Immature natural killer cell (primary cell): ENCODE measurements around the gene PLXNA2. TPM values are rescaled to one million over a fixed set of nuclear protein-coding genes. Genes with fewer than 3 reads are reported as not detected.
A peak's percentile ranks its signal among the peaks of the same experiment; 100 is the strongest.

Experiments used
- DNase-seq, 3 donors: peaks; one replicate each; pipeline ENCODE4 v3.0.0; 2022; ENCODE audit warnings: mixed read lengths in 1 of 3
- H3K27ac Mint-ChIP-seq, 6 donors: one replicate each; pipeline ENCODE4 v1.8.0; 2020; ENCODE audit warnings: mixed read lengths in 6 of 6, mild to moderate bottlenecking in 5 of 6, inconsistent platforms in 4 of 6, moderate library complexity in 3 of 6
- H3K27me3 Mint-ChIP-seq, 3 donors: one replicate each; pipeline ENCODE4 v1.8.0; 2020 to 2021; ENCODE audit warnings: low read depth in 3 of 3, mild to moderate bottlenecking in 3 of 3, mixed read lengths in 3 of 3, moderate library complexity in 3 of 3, inconsistent platforms in 1 of 3
- H3K36me3 Mint-ChIP-seq, 3 donors: one replicate each; pipeline ENCODE4 v1.8.0; 2020; ENCODE audit warnings: mixed read lengths in 3 of 3, inconsistent platforms in 2 of 3, mild to moderate bottlenecking in 2 of 3
- H3K4me1 Mint-ChIP-seq, 2 donors: one replicate each; pipeline ENCODE4 v1.8.0; 2020; ENCODE audit warnings: inconsistent platforms in 2 of 2, mild to moderate bottlenecking in 2 of 2, mixed read lengths in 2 of 2, moderate library complexity in 1 of 2
- H3K4me3 Mint-ChIP-seq, 5 donors: one replicate each; pipeline ENCODE4 v1.8.0; 2020; ENCODE audit warnings: mild to moderate bottlenecking in 5 of 5, mixed read lengths in 5 of 5, inconsistent platforms in 3 of 5, moderate library complexity in 3 of 5
- H3K9me3 Mint-ChIP-seq, 6 donors: one replicate each; pipeline ENCODE4 v1.8.0; 2020; ENCODE audit warnings: mild to moderate bottlenecking in 6 of 6, mixed read lengths in 6 of 6, inconsistent platforms in 4 of 6, moderate library complexity in 3 of 6
- polyA plus RNA-seq, 3 donors: library from polyadenylated mRNA; unstranded; fragments of 300-500 nt; fragmentation: Illumina TruSeq; gene quantifications; one replicate each; pipeline ENCODE4 v1.2.3, GENCODE V29; 2021

The PLXNA2 gene
- polyA plus RNA-seq, 3 donors from 2014 or later = 0.22 TPM; not detected in 2

DNA sequence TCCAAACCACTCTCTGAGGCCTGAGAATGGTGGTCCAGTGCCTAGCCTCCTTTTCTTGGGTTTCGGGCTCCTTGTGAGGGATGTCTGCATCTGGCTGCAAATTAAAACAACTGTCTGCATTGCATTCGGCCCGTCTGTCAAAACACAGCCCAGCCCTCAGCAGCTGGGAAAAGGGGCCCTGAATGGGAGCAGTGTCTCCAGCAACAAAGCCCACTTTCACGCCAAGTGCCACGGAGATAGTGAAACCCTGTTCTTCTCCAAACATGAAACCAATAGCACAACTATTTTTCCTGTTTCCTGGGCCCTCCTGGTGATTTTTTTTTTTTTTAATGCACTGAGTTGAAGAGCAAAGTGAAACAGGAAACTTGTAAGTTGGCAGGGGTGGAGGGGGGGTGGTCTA lies 138.4 kb downstream of the PLXNA2 start:
- H3K4me3 Mint-ChIP-seq = no peak overlapping the region
- no peaks in the 10 kb centered on the region for H3K36me3 Mint-ChIP-seq
- no peaks in the 10 kb centered on the region for H3K9me3 Mint-ChIP-seq
- H3K27ac Mint-ChIP-seq = no peak overlapping the region
- H3K4me1 Mint-ChIP-seq = no peaks in the 10 kb centered on the region
- peaks cover 2 to 3% (median 3%) of the 10 kb centered on the region in 3 donors for H3K27me3 Mint-ChIP-seq
- DNase-seq = no peak

- H3K27me3 Mint-ChIP-seq = peaks cover 2 to 6% (median 3%) of the 10 kb centered on the region in 3 donors
- H3K4me1 Mint-ChIP-seq = no peaks in the 10 kb centered on the region
- no peaks in the 10 kb centered on the region for H3K36me3 Mint-ChIP-seq
- DNase-seq = no peak
- no peaks in the 10 kb centered on the region for H3K9me3 Mint-ChIP-seq
- H3K4me3 Mint-ChIP-seq = no peak overlapping the region
- no peak overlapping the region for H3K27ac Mint-ChIP-seq
Measured at GRCh38 chr1:208103597-208104513, 140.3 kb downstream of the PLXNA2 start.

DNA sequence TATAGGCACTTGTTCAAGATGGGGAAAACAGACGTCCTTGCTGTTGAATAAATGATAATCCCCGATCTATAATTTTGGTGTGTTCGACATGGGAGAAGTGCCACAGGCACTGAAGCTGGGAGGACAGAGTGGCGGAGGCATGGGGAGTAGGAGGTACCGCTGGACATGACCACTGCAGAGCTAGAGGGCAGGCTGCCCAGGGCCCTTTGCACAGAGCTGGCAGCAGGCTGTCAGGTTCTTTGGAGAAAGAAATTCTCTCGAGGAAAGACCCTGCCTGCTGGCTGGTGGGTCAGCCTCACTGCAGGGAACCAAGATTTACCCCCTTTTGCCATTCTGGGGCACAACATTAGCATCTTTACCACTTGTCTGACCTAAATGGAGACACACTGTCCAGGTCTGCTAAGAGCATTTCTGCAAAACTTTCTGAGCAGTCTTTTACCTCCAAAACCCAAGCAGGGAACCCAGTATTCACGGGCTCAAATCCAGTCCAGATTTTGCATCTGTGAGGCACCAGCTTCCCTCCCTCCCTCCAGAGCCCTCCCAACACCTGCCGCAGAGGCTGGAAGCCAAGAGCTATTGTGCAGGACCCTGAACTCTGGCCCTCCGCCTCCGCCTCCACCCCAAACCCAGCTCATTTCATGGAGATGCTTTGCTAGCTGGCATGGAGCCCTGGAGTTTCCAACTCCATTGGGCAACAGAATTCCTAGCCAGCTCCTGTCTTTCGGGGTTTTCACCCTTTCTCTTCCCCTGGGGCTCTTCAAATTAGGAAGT lies 142.3 kb downstream of the PLXNA2 start:
- H3K4me3 Mint-ChIP-seq = no peak overlapping the region
- H3K27ac Mint-ChIP-seq = no peak overlapping the region
- DNase-seq = no peak
- no peaks in the 10 kb centered on the region for H3K9me3 Mint-ChIP-seq
- no peaks in the 10 kb centered on the region for H3K36me3 Mint-ChIP-seq
- peaks cover 0 to 8% (median 6%) of the 10 kb centered on the region in 3 donors for H3K27me3 Mint-ChIP-seq
- no peaks in the 10 kb centered on the region for H3K4me1 Mint-ChIP-seq

DNA sequence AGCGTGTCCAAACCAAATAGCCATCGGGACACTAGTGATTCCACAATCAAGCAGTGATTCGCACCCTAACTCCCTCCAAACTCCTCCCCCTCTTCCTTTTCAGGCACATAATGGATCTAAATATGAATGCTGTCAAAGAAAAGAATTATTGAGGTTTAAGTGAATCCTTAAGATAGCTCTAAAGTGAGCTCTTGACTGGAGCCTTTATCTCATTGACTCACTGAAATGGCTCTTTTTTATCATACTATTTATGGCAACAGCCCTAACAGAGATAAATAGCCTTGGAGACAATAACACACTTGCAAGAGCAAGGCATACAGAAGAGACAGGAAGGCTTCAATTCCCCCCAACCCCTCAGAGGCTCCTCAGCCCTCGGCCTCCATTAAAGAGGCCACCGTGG lies 143.3 kb downstream of the PLXNA2 start:
- no peaks in the 10 kb centered on the region for H3K36me3 Mint-ChIP-seq
- H3K9me3 Mint-ChIP-seq = no peaks in the 10 kb centered on the region
- DNase-seq = no peak
- no peaks in the 10 kb centered on the region for H3K4me1 Mint-ChIP-seq
- H3K27ac Mint-ChIP-seq = no peak overlapping the region
- no peak overlapping the region for H3K4me3 Mint-ChIP-seq
- H3K27me3 Mint-ChIP-seq = peaks cover 0 to 8% (median 6%) of the 10 kb centered on the region in 3 donors

DNA sequence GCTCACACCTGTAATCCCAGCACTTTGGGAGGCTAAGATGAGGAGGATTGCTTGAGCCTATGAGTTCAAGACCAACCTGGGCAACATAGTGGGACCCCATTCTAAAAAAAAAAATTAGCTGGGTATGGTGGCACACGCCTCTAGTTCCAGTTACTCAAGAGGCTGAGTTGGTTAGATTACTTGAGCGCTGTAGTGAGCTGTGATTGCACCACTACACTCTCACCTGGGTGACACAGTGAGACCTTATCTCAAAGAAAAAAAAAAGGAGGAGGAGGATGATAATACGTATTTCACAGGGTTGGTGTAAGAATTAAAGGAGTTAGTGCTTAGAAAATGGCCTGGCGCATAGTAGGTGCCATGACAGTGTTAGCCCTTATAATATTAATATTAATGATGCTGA lies 144.1 kb downstream of the PLXNA2 start:
- H3K27ac Mint-ChIP-seq = no peak overlapping the region
- H3K36me3 Mint-ChIP-seq = no peaks in the 10 kb centered on the region
- no peaks in the 10 kb centered on the region for H3K9me3 Mint-ChIP-seq
- no peaks in the 10 kb centered on the region for H3K4me1 Mint-ChIP-seq
- H3K27me3 Mint-ChIP-seq = peaks cover 0 to 8% (median 8%) of the 10 kb centered on the region in 3 donors
- DNase-seq = no peak
- H3K4me3 Mint-ChIP-seq = no peak overlapping the region

DNA sequence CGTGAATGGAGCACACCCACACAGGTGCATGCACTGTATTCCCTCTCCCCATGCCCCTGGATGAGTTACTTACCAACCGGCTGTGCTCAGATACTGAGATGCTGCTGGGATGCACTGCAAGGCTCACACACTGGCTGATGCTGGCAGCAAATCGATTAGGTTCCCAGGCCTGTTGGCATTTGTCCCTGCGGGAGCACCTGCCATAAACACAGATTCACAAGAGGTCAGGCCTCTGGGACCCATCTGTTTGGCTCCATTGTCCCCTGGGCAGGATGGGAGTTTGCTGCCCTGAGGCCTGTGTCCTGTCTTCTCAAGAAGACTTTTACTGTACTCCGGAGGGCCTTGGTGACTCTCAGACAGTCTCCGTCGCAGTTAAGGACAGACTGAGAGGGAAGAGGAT lies 145.4 kb downstream of the PLXNA2 start:
- Mint-ChIP-seq H3K4me3 (no peak overlapping the region), H3K9me3 (no peaks in the 10 kb centered on the region), H3K36me3 (no peaks in the 10 kb centered on the region), H3K27ac (no peak overlapping the region), H3K4me1 (no peaks in the 10 kb centered on the region), H3K27me3 (peaks cover 0 to 6% (median 6%) of the 10 kb centered on the region in 3 donors)
- DNase-seq = no peak

DNA sequence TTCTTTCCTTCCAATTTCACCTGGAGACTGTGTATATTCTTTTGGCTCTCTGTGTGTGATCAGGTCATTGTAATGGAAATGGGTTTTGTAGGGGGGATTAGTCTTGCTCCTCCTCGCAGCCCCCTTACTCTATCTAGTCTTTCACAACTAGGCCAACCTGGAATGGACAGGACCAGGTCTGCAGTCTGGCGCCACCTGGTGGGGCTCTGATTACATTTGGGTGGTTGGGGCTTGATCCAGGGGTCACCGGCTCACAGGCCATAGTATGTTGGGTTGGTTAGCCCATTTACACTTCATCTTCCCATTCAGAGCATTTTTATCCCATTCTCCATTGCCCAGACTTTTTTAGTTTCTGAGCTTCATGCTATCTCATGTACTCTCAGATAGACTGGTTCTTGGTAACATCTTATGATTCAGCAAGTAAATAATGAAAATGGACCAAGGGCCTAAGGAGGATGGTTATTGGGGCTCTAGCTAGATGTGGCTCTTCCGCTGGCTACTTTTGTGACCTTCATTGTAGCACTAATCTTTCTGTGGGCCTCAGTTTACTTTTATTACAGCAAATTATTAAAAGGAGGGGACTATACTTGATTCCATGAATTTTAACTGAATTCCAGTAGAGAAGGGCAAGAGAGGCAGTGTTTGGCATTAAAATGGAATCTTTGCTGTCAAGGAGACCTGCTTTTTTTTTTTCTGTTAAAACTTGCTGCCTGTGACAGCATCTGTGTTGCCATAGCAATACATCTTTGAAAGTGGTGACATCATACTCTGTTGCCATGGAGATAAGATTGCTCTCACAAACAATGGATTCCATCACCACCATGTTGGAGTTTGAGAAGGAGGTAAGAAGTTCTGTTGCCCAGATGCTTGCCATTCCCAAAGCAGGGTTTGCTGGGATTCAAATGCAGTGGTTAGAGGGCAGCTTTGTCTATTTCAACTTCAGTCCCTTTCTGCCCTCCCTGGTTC lies 150.1 kb downstream of the PLXNA2 start:
- Mint-ChIP-seq H3K4me3 (no peak overlapping the region), H3K27ac (no peak overlapping the region), H3K27me3 (peaks cover 0 to 6% (median 2%) of the 10 kb centered on the region in 3 donors), H3K9me3 (no peaks in the 10 kb centered on the region), H3K36me3 (no peaks in the 10 kb centered on the region), H3K4me1 (no peaks in the 10 kb centered on the region)
- DNase-seq = peak; percentile 6 to 25 (median 20)

DNA sequence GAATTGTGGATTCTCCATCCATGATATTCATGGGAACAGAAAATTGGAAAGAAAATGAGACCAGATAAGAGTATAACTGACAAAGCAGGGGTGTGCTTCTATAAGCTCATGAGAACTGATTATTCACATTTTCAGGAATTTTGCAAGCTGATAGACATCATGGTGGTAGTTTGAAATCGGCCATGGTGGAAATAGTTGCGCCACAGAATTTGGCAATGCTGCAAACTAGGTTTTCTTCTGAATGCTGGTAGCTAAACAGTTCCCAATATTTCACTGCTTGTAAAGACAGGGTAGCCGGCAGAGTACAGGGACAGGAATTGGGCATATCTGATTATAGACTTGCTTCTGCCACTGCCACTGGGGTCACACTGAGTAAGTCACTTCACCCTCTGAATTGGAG lies 151.1 kb downstream of the PLXNA2 start:
- Mint-ChIP-seq H3K27ac (no peak overlapping the region), H3K27me3 (peaks cover 0 to 6% (median 0%) of the 10 kb centered on the region in 3 donors), H3K4me3 (no peak overlapping the region), H3K9me3 (no peaks in the 10 kb centered on the region), H3K36me3 (no peaks in the 10 kb centered on the region), H3K4me1 (no peaks in the 10 kb centered on the region)
- DNase-seq = no peak

- H3K27me3 Mint-ChIP-seq = peaks cover 6 to 9% (median 7%) of the 10 kb centered on the region in 3 donors
- no peaks in the 10 kb centered on the region for H3K9me3 Mint-ChIP-seq
- H3K27ac Mint-ChIP-seq = no peak overlapping the region
- DNase-seq = no peak
- peaks cover 13 to 14% of the 10 kb centered on the region in 2 donors for H3K4me1 Mint-ChIP-seq
- no peak overlapping the region for H3K4me3 Mint-ChIP-seq
- H3K36me3 Mint-ChIP-seq = no peaks in the 10 kb centered on the region
Measured at GRCh38 chr1:208090388-208091301, 153.5 kb downstream of the PLXNA2 start.

DNA sequence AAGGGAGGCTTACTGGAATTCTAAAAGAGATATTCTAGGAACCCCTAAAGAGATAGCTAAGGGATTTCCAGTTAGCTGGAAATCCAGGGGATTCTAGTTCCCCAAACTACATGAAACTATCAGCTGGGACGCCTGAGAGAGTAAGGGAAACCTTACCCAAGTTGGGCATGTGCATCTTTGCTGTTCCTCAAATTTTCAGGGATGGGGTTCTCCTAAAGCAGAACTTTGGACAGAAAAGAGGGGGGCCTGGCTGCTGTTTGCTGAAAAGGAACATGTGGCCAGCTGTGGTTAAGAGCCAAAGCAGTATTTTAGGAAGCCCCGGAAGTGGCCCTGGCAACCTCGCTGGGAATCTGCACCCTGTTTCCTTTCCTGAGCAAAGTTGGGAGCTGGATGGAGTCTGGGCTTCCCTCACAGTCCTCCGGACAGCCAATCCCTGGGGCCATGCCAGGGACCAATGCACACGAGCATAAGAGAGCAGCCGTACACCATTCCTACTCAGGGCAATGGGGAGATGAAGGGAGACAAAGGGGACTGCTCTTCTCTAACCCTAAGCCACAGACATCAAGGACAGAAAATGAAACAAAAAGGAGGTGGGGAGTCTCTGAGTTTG lies 154.3 kb downstream of the PLXNA2 start:
- DNase-seq = no peak
- H3K27me3 Mint-ChIP-seq = peaks cover 6 to 8% (median 7%) of the 10 kb centered on the region in 3 donors
- H3K36me3 Mint-ChIP-seq = no peaks in the 10 kb centered on the region
- no peaks in the 10 kb centered on the region for H3K9me3 Mint-ChIP-seq
- no peak overlapping the region for H3K27ac Mint-ChIP-seq
- peaks cover 13 to 16% of the 10 kb centered on the region in 2 donors for H3K4me1 Mint-ChIP-seq
- H3K4me3 Mint-ChIP-seq = no peak overlapping the region

- Mint-ChIP-seq H3K27me3 (peaks cover 6 to 8% (median 7%) of the 10 kb centered on the region in 3 donors), H3K9me3 (no peaks in the 10 kb centered on the region), H3K27ac (no peak overlapping the region), H3K4me1 (peaks cover 13 to 16% of the 10 kb centered on the region in 2 donors), H3K4me3 (no peak overlapping the region), H3K36me3 (no peaks in the 10 kb centered on the region)
- DNase-seq = no peak
Measured at GRCh38 chr1:208089149-208089548, 155.0 kb downstream of the PLXNA2 start.

GRCh38 chr1:208088319-208088718 lies 155.9 kb downstream of the PLXNA2 start:
- Mint-ChIP-seq H3K9me3 (no peaks in the 10 kb centered on the region), H3K4me3 (no peak overlapping the region), H3K36me3 (no peaks in the 10 kb centered on the region), H3K27ac (peak overlapping the region in 2 of 6 donors; percentile 31 to 78), H3K4me1 (peaks cover 13 to 16% of the 10 kb centered on the region in 2 donors), H3K27me3 (peaks cover 6 to 8% (median 7%) of the 10 kb centered on the region in 3 donors)
- DNase-seq = no peak
